HTERT RPE-1 (cell line): ENCODE measurements around the gene SHISA5.

Source experiments
- in situ Hi-C: fragments of 300-500 bp; cut with MboI; formaldehyde crosslinking; loops from 4 replicates; pipeline ENCODE4 v1.14.3; 2020; ENCODE audit warnings: low sequenced_read_pairs

The SHISA5 gene

DNA sequence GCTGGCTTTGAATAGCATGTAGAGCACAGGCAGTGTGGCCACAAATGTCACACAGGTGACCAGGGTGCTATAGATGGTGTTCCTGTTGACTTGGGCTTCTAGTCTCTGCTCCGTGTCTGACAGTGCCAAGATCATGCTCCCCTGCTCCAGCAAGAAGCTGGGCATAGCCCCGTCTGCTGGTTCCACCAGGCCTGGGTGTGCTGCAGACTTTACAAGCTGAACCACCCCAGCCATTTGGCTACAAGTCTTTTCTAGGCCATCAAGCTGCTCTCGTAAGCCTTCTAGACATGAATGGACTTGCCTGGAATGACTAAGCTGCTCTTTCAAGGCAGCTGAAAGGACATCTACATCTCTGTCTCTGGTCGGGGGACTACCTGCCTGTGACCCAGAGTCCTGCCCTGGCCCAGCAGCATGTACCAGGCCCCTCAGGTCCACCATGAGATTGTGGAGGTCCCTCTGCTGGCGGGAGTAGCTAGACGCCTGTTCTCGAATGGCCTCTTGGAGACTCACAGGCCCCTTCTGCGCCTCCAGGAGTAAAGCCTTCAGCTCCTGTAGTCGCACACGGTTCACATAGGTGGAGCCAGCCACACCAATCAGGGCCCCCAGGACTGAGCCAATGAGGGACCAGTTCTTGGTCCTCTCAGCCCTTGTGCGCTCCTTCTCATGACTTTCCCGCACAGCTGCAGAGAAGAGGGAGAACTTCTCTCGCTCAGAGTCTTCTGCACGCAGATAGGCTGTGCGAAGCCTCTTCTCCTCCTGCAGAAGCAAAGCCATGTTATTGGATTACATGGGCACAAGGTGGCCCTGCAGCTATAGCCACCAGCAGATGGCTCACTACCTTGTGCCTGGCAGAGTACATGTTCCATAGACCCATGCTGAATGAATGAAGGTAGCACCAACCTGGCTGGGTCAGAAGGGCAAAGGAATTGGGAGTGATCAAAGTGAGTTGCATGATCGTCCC is 71.3 kb downstream of the SHISA5 start:
- in situ Hi-C loops: no loop called here

DNA sequence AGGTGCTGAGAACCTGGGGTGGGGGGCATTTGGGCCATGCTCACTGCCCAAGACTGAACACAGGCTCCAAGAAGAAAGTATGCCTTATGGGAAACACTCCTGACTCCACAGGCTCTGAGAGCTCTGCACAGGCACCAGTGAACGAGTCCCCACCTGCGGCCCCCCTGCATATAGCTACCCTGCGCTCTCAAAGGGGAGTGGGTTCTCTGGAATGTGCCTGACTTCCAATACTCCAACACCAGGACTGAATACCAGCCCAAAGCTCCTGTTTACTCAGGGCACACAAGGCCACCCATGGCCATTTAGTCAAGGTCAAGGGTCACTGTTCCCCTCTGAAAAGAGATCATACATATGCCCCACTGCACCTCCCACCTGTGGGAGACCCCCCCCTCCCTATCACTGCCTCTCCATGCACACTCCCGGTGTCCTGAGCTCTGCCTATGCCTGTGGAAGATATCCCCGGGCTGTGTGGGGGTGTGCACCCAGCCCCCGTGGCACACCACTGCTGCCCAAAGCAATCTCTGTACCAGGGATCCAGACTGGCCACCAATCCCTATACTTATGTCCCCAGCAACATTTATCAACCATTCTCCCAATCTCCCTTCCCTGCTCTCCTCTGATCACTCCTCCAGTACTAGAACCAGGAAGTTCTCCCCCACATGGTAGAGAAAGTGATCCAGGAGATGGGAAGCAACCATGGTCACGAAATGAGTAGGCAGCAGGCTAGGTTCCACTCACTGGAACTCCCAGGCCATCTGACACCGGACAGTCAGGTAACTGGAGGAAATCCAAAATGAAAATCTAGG is 72.5 kb downstream of the SHISA5 start:
- in situ Hi-C loops: no loop called here

DNA sequence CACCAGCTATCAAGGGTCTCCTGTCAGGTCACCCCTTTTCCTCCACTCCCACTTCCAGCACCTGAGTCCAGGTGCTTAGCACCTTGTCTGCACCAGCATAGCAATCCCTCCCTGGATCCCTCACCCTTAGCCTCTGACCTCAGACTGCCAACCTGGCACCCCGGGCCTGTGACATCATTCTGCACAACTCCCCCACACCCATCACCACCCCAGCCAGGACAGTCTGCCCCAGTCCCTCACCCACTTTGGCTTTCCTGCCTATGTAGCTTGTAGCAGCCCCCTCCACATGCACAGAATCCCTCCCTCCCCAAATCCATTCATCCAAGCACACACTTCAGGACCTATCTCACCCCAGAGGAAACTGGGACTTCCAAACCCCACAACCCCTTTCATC is 73.3 kb downstream of the SHISA5 start:
- in situ Hi-C loops: no loop called here

DNA sequence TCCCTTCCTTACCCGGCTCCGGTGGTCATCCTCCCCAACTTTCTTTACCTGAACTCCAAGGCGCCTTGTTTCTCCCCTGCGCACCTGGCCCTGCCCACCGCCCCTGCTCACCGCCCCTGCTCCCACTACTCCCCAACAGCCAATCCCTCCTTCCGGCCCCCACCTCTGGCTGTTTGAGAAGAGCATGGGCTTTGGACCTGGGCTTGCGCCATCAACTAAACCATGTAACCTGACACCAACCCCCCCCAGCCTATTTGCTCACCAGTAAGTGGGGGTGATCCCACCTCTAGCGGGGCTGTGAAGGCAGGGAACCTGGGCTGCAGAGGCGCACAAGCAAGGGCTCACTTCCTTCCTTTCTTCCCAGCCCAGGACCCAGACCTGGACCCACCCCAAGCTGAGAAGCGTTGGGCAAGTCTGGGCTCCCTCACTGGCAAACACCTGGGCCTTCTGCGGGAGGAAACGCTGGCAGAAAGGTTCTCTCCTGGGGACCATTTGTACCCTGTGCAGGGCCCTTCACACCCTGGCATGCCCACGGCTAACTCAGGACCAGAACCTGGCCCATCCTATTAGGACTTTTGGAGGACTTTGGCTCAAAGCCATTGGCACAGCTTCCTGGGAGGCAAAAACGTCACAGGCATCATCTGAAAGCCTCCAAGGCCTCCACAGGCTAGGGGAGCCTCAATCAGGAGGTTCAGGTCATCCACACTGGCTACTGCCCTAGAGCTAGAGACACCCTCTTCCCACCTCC is 73.8 kb downstream of the SHISA5 start, which contains the start of gene PLXNB1:
PLXNB1 (minus strand) TSS at position 127 of the 748 bp plus-strand sequence. CDS start 5,475 bp downstream, outside the sequence.
- in situ Hi-C loops: no loop called here

DNA sequence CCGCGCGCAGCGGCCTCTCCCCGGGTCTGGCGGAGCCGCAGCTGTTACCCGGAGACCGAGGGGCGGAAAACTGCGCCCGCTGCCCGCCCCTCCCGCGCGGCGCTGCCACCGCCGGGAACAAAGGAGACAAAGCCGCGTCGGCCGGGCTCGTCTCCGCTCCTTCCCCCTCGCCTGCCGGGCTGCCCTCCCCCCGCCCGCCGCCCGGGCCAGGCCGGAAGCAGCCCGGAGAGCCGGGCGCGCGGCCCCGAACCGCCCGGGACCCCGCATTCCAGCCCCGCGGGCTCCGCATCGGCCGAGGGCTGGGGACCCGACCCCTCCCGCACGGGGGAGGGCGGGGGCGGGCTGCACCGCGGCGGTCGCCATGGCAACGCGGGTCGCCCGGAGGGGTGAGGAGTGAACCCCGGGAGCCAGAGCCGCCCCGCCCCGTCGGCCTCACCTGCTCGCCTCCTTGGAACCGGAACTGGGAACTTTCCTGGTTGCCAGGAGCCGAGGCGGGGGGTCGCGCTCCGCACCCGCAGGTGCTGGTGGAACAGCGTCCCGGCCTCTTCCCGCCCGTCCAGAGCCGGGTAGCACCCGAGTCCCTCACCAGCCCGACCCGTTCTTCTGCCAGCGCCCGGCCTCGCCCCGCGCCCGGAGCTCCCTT is 74.5 kb downstream of the SHISA5 start:
- in situ Hi-C loops: no loop called here

DNA sequence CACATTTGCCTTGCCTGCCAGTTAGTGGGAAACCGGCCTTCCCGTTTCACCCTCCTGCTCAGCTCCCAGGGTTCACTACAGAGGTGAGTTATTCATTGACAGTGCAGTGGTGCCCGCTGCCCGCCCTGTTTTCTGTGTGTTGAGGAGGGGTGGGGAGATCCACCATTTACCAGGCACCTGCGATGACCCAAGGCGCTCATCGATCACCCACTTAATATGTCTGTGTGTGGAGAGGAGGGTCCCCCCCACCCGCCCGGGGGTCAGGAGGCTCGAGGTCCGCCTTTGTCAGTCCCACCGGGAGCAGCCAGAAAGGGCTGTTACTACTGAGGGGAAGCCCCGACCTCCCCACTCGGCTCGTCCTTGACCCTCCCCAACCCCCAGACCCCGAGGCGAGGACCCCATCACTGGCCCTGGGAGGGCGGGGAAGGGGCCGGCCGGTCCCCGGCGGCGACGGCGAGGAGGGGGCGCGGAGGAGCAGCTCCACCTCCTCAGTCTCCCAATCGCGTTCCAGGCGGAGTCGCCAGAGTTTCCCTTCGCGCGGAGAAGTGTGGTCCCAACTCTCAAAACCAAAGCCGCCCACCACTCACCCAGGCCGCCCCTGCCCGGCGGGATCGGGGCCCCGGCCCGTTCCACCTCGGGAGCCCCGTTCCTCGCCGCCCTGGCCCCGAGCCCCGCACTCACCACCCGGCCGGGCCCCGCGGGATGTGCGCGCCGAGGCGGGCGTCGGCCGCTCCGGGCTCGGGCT is 75.2 kb downstream of the SHISA5 start:
- in situ Hi-C loops: no loop called here

DNA sequence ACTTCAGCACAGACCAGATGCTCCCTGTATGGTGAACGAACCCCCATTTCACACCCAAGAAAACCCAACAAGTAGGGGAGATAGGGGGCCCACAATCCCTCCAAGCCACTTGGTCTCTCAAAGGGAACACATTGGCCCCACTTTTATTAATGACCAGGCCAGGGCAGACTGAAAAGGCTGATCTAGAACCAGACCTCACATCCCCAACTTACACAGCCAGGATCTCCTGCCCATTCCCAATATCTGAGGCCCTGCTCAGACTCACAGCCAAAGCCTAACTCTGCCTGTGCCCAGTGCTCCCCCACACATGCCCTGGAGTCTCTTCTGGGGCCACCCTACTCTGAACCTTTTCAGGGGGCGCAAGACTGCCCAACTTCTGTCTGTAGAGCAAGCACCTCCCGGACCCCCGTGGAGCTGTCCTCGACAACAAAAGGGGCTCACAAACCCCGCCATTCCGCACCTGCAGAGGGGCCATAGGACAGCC is 75.8 kb downstream of the SHISA5 start:
- in situ Hi-C loops: no loop called here

DNA sequence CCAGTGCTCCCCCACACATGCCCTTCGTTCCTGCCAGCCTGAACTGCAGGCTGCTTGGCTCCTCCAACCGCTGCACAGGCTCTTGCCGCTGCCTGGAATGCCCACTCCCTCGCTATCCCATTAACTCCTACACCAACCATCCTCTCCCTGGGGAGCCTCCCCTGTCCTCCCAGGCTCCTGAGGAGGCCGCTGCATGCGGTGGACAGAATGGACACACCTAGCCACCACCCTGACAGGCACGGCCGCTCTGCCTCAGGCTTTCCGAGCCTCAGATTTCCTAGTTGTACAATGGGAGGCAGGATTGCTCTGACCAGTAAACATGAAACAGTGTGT is 76.4 kb downstream of the SHISA5 start:
- in situ Hi-C loops: no loop called here

DNA sequence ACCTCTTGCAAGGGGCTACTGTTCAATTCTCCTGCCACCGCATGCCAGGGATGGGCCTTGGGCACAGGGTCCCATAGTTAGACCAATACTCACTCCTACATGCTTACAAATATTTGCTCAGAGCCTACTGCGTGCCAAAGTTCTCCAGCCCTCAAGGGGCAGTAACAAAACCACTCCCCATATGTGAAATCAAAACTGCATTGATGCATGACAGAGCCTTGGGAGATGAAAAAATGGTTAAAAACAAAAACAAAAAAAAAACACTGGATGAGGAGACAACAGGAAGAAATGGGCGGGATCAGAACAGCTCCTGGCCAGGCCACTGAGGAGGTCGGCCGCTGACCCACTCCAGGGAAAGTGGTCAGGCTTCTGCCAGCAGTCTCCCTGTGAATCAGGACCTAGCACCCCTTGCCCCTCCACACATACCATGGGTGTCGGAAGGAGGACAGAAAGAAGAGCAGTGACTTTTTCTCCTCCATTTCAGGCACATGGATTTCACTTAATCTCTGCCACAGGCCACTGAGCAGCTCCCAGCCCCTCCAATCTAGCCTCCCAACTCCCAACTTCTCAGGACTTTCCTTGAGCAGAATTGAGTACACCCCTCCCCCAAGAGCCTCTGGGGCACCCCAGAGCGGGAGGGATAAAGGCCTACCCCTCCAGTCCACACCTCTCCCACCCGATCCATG is 76.9 kb downstream of the SHISA5 start:
- in situ Hi-C loops: no loop called here

DNA sequence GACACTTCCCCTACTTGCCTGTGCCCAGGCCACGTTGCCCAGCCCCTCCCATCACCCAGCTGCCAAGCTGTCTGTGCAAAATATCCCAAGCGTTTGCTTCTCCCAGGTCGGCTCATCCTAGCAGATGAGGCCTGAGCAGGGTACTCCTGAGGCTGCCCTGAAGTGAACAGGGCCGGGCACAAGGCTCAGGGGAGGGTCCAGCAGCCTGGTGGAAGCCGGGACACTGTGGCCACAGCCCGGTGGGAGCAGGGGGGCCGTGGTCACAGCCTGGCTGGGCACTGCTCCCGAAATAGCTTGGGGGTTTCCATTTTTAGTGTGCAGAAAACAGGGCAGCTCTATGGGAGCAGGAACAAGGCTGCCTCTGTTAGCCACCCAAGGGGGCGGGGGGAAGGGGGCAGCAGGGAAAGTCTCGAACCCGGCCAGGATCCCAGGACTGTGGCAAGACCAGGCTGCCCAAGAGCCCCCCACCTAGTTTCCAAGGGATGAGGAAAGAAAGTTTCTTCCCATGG is 77.5 kb downstream of the SHISA5 start:
- in situ Hi-C loops: no loop called here

DNA sequence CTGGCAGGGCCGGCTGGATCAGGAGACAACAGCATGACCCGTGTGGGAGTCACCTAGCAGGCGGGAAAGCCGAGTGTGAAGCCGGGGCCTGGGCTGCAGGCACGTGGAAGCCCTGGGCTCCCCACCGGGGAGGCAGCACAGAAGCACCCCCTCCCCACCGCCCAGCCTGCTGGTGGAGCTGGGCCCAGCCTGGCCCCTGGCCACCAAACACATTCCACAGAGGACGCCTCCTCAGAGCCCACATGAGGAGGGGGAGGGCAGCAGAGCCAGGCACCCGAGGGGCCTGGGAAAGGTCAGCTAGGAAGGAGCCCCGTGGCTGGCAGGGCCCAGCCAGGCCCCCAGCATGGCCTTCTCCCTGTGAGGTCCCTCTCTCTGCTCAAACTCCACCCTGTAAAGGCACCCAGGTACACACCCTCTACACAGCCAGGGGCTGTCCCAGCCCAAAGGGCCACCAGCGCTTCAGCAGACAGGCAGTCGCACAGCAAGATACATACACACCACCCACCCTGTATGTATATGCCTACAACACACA is 78.6 kb downstream of the SHISA5 start:
- in situ Hi-C loops: no loop called here

DNA sequence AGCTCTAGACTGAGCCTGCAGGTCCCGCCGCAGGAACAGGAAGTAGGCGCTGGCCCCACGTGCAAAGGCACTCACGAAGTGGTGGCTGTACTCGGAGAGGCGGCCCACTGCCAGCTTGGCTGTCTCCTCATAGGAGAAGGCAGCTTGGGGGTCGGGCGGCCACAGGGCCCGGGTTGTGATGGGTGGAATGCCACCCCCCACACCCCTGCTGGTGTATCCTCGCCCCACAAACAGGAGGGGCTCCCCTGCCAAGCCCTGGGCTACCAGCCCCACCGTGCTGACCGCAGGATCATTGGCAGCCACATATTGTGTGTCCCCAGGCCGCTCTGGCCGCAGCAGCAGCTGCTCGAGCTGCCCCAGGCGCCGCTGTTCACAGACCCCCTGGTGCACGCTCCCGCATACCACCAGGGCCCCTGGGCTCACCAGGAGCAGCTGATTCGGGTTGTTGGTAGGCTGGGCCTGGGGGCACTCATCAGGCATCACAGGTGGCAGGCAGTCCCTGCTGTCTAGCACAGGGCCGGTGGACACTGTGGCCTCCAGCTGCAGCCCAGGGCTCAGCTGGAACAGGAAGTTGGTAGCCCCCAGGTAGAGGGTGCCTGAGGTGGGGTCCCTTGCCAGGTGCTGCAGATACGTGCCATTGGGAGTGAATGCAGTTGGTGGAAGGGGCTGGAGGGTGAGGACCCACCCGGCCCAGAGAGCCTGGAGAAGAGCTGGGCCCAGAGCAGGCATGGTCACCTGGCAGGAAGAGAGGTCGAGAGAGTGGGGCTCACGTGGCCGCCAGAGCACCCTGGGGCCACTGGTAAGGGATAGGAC is 79.9 kb downstream of the SHISA5 start:
- in situ Hi-C loops: no loop called here

DNA sequence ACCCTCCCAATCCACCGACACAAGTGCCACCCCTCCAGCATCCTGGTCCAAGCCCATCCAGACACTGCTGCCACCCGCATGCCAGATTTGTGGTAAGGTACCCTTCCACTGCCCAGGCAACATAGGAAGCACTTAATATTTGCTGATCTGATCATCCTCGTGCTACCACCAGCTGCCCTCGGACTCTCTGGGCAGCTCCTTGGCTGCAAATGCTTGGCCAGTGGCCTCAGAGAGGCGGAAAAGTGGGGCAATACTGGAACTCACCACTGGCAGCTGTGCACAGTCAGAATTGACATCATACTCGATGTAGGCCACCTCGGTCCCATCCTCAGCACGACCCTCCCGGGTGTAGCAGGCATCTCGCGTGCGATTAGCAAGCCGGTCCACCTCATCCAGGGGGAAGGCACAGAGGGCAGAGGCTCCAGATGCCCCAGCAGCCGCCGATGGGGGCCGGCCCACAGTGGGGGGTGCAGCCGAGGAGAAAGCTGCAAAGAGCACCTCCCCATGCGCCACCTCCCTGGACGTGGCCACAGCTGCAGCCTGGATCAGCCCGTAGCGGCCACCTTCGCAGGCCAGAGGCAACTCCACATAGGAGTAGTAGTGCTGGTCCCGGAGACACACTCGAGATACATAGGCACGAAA is 80.6 kb downstream of the SHISA5 start:
- in situ Hi-C loops: no loop called here

DNA sequence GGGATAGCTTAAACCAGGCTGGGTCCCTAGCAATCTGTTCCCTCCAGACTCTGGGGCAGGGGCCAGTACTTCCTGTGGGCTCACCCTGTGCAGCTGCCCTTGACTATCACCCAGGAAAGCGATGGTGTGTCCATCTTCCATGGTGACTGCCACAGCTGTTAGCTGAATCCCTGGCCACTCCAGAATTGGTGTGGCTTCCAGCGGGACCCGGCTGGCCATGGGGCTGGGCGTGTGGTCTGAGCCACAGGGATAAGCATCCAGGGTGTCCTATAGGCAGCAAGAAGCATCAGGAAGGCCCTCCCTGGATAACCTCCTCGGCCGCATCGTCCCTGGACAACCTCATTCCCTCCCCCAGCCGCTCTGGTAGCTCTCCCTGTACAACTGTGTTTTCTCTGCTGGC is 81.3 kb downstream of the SHISA5 start:
- in situ Hi-C loops: no loop called here

DNA sequence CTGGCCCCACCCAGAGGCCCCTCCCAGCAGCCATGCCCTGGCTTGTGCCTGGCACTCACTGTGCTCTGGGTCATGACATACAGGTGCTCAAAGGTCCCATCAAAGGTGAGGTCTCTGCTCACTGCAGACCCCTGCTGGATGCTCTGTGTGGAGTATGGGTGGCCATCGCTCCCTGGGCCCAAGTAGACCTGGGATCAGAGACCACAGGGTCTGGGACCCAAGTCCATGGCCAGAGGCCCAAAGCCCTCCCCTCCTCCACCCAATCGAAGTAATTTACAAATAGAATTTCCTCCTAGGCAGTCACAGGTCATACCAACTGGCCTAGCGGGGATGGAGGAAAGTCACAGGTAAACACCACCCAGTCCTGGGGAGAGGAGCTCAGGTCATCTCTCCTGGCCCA is 81.7 kb downstream of the SHISA5 start:
- in situ Hi-C loops: no loop called here

DNA sequence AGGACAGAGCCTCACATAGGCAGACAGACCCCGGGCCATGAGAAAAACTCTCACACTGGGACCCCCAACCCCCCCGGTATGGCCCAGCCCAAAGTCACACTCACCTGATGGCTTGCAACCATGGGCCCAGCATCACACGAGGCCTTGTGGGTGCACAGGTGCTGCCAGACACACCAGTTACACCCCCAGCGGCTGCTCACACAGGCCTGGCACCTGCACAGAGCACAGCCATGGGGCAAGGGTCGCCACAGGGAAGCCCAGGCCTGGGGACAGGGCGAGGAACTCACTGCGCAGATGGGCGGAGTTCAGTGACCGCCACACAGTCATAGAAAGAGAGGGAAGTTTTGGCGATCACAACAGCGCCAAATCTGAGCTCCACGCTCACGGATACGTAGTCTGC is 83.4 kb downstream of the SHISA5 start:
- in situ Hi-C loops: no loop called here

DNA sequence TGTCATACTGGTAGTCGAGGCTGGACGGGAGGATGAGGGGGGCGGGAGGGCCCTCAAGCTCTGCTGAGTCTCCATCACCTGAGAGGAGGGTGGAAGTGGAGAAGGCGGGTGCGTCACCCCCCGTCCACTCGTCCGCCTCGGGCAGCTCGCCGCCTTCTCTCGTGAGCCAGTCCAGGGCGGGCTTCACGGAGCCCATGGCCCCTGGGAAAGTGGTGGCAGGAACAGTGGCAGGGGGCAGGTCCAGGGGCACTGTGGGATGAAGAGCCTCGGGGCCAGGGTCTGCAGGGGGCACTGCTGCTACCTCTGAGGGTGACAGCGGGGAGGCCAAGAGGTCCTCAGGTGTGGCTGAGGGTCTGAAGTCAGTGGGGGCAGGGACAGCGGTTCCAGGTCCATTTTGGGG is 84.4 kb downstream of the SHISA5 start:
- in situ Hi-C loops: no loop called here

DNA sequence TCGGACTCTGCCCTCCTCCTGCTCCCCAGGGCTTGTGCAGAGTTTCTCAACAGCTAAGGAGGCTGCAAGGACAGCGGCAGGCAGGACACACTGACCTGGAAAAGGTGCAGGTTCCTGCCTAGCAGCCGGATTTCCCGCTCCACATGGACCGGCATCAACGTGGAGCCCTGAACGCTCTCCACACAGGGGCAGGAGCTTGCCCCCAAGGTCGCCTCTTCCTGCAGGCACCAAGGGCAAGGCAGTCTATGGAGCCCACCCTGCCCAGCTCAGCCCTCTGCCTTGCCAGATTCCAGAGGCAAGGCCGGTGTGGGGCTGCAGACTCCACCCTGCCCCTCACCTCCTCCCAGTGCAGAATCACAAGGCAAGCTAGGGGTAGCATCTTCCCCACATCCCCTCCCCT is 84.8 kb downstream of the SHISA5 start:
- in situ Hi-C loops: no loop called here
